WTC11 (cell line): ENCODE data around the gene POLR2L. TPM values are rescaled to one million over a fixed set of nuclear protein-coding genes. Genes with fewer than 3 reads are reported as not detected.

Source experiments
- ATAC-seq: fragments of 200-7000 bp; cut with Tn5 transposase; 2 replicates; pipeline ENCODE4 v1.10.0; 2021; ENCODE audit warnings: mild to moderate bottlenecking, moderate library complexity
- CTCF ChIA-PET: fragments of 300-600 bp; sonication (Branson Sonifier 250); formaldehyde crosslinking; loops from one replicate; lab custom pipeline; 2021; ENCODE audit warnings: antibody characterized with exemption; lab: Charles Lee
- POLR2A ChIA-PET: fragments of 350-600 bp; sonication (Branson Sonifier 250); formaldehyde crosslinking; loops from one replicate; lab custom pipeline; 2021; ENCODE audit warnings: antibody characterized with exemption; lab: Charles Lee
- DNase-seq: peaks from one replicate; pipeline ENCODE4 v3.0.0; 2021; ENCODE audit warnings: low spot score
- H3K27ac Mint-ChIP-seq: 2 replicates; pipeline ENCODE4 v1.8.0; 2021; ENCODE audit warnings: mixed read lengths
- H3K27me3 Mint-ChIP-seq: 2 replicates; pipeline ENCODE4 v1.8.0; 2021; ENCODE audit warnings: low read depth, mild to moderate bottlenecking, moderate library complexity, mixed read lengths
- H3K36me3 Mint-ChIP-seq: 2 replicates; pipeline ENCODE4 v1.8.0; 2021; ENCODE audit warnings: mixed read lengths
- H3K4me1 Mint-ChIP-seq: 2 replicates; pipeline ENCODE4 v1.8.0; 2022; ENCODE audit warnings: mixed read lengths
- H3K4me3 Mint-ChIP-seq: 2 replicates; pipeline ENCODE4 v1.8.0; 2021; ENCODE audit warnings: mild to moderate bottlenecking, moderate library complexity, mixed read lengths
- H3K9me3 Mint-ChIP-seq: 2 replicates; pipeline ENCODE4 v1.8.0; 2021; ENCODE audit warnings: mixed read lengths
- CTCF ChIP-seq: fragments of 200-600 bp; IDR thresholded peaks from 2 replicates; pipeline ENCODE4 v1.8.0; 2022; ENCODE audit warnings: antibody characterized with exemption
- ERG ChIP-seq: fragments of 250-450 bp; sonication (Bioruptor Pico); IDR thresholded peaks from 2 replicates; pipeline ENCODE4 v1.8.0; 2021; ENCODE audit warnings: mild to moderate bottlenecking
- ETV6 ChIP-seq: sonication (generic); formaldehyde crosslinking; IDR thresholded peaks from 2 replicates; pipeline ENCODE4 v1.8.1; 2022; ENCODE audit warnings: mild to moderate bottlenecking, missing genetic modification reagents
- FOXP4 ChIP-seq: sonication (generic); formaldehyde crosslinking; IDR thresholded peaks from 2 replicates; pipeline ENCODE4 v1.8.0; 2022; ENCODE audit warnings: mild to moderate bottlenecking, missing genetic modification reagents
- GRHL2 ChIP-seq: fragments of 250-450 bp; sonication (Bioruptor Pico); IDR thresholded peaks from 2 replicates; pipeline ENCODE4 v1.8.0; 2022; ENCODE audit warnings: mild to moderate bottlenecking, moderate library complexity; ENCODE audit not compliant: insufficient replicate concordance, severe bottlenecking
- GTF2I ChIP-seq: fragments of 250-450 bp; sonication (Bioruptor Pico); conservative IDR thresholded peaks from 2 replicates; pipeline ENCODE4 v1.4.0; 2021; ENCODE audit warnings: mild to moderate bottlenecking
- MXD4 ChIP-seq: fragments of 250-450 bp; sonication (Bioruptor Pico); IDR thresholded peaks from 2 replicates; pipeline ENCODE4 v1.8.0; 2021; ENCODE audit warnings: mild to moderate bottlenecking, moderate library complexity, borderline replicate concordance
- RELA ChIP-seq: sonication (generic); formaldehyde crosslinking; IDR thresholded peaks from 2 replicates; pipeline ENCODE4 v1.8.1; 2022; ENCODE audit warnings: missing genetic modification reagents, mild to moderate bottlenecking, borderline replicate concordance
- SP1 ChIP-seq: sonication (generic); formaldehyde crosslinking; conservative IDR thresholded peaks from 2 replicates; pipeline ENCODE4 v1.8.1; 2022; ENCODE audit warnings: missing genetic modification reagents
- TCF7 ChIP-seq: sonication (generic); formaldehyde crosslinking; IDR thresholded peaks from 2 replicates; pipeline ENCODE4 v1.8.0; 2022; ENCODE audit warnings: mild to moderate bottlenecking, low read depth, missing genetic modification reagents, moderate library complexity
- TEAD4 ChIP-seq: sonication (generic); formaldehyde crosslinking; IDR thresholded peaks from 2 replicates; pipeline ENCODE4 v1.8.0; 2022; ENCODE audit warnings: mild to moderate bottlenecking, missing genetic modification reagents
- TP53 ChIP-seq: sonication (generic); formaldehyde crosslinking; IDR thresholded peaks from 2 replicates; pipeline ENCODE4 v1.8.1; 2023; ENCODE audit warnings: mild to moderate bottlenecking, missing genetic modification reagents
- ZNF138 ChIP-seq: sonication (generic); formaldehyde crosslinking; conservative IDR thresholded peaks from 2 replicates; pipeline ENCODE4 v1.8.1; 2022; ENCODE audit warnings: mild to moderate bottlenecking, moderate library complexity, missing genetic modification reagents
- ZSCAN18 ChIP-seq: fragments of 250-450 bp; sonication (Bioruptor Pico); IDR thresholded peaks from 2 replicates; pipeline ENCODE4 v2.1.2; 2022; ENCODE audit warnings: mild to moderate bottlenecking, moderate library complexity
- total RNA-seq: library from RNA; stranded (reverse); gene quantifications from 3 replicates; pipeline ENCODE4 v1.2.3, GENCODE V29; 2021
- TF ChIP-seq, protein P1 (sequence below): sonication (generic); formaldehyde crosslinking; IDR thresholded peaks from 2 replicates; pipeline ENCODE4 v1.8.0; 2022; ENCODE audit warnings: mild to moderate bottlenecking, missing genetic modification reagents
- TF ChIP-seq, protein P2 (sequence below): sonication (generic); formaldehyde crosslinking; IDR thresholded peaks from 2 replicates; pipeline ENCODE4 v1.8.0; 2022; ENCODE audit warnings: mild to moderate bottlenecking, missing genetic modification reagents

POLR2L gene
- total RNA-seq, 1 experiment from 2014 or later = 152 TPM

DNA sequence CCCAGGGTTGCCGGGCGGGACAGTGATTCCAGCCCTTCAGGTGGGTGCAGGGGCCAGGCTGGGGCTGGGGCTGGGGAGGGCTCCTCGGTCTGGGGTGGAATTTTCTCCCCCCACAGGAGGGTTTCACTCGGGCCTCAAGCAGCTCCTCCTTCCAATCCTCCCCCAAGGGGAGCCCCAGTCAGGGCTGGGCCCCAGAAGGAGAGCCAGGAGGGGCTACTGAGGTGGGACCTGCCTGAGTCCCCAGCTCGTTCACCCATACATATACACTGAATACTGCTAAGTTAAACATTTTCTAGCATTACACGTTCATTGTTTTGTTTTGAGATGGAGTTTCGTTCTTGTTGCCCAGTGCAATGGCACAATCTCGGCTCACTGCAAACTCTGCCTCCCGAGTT lies 16.1 kb downstream of the POLR2L start:
- ChIA-PET POLR2A (interaction anchor here (1.4 kb wide), 1 partner anchor 22 kb away, joined by 3 read pairs; the partner anchor contains the start of gene PIDD1), CTCF (interaction anchor here (1.0 kb wide), 1 partner anchor 22 kb away, joined by 3 read pairs; no protein-coding TSS in a partner anchor)
- Mint-ChIP-seq H3K27me3 (peaks cover 18% of the 10 kb centered on the region), H3K4me1 (peaks cover 31% of the 10 kb centered on the region), H3K27ac (no peak overlapping the region), H3K4me3 (peak overlapping the region; percentile 70), H3K9me3 (no peaks in the 10 kb centered on the region), H3K36me3 (no peaks in the 10 kb centered on the region)
- DNase-seq = no peak
- no peak for ATAC-seq
- TF ChIP-seq CTCF = no peak
- no peak for TF ChIP-seq ERG (CRISPR knock-in tag)
- TF ChIP-seq RELA (CRISPR knock-in tag) = no peak
- no peak for TF ChIP-seq ZSCAN18
- no peak for TF ChIP-seq GTF2I
- TF ChIP-seq MXD4 = no peak
- TF ChIP-seq SP1 (CRISPR knock-in tag) = no peak
- TF ChIP-seq, protein P1, sequence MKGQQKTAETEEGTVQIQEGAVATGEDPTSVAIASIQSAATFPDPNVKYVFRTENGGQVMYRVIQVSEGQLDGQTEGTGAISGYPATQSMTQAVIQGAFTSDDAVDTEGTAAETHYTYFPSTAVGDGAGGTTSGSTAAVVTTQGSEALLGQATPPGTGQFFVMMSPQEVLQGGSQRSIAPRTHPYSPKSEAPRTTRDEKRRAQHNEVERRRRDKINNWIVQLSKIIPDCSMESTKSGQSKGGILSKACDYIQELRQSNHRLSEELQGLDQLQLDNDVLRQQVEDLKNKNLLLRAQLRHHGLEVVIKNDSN (CRISPR knock-in tag) = no peak
- TF ChIP-seq FOXP4 (CRISPR knock-in tag) = no peak
- no peak for TF ChIP-seq TEAD4 (CRISPR knock-in tag)
- TF ChIP-seq TP53 (CRISPR knock-in tag) = no peak
- no peak for TF ChIP-seq GRHL2 (CRISPR knock-in tag)
- TF ChIP-seq, protein P2, sequence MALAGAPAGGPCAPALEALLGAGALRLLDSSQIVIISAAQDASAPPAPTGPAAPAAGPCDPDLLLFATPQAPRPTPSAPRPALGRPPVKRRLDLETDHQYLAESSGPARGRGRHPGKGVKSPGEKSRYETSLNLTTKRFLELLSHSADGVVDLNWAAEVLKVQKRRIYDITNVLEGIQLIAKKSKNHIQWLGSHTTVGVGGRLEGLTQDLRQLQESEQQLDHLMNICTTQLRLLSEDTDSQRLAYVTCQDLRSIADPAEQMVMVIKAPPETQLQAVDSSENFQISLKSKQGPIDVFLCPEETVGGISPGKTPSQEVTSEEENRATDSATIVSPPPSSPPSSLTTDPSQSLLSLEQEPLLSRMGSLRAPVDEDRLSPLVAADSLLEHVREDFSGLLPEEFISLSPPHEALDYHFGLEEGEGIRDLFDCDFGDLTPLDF = no peak
- TF ChIP-seq ETV6 (CRISPR knock-in tag) = no peak
- no peak for TF ChIP-seq TCF7 (CRISPR knock-in tag)
- TF ChIP-seq ZNF138 (CRISPR knock-in tag) = no peak
